ENCODE measurements around the gene KDR. TPM values are rescaled to one million over a fixed set of nuclear protein-coding genes. Genes with fewer than 3 reads are reported as not detected.

KDR gene
- total and polyA plus RNA-seq, 4 donors: 0.46 to 42.1 (median 10.1) TPM

DNA sequence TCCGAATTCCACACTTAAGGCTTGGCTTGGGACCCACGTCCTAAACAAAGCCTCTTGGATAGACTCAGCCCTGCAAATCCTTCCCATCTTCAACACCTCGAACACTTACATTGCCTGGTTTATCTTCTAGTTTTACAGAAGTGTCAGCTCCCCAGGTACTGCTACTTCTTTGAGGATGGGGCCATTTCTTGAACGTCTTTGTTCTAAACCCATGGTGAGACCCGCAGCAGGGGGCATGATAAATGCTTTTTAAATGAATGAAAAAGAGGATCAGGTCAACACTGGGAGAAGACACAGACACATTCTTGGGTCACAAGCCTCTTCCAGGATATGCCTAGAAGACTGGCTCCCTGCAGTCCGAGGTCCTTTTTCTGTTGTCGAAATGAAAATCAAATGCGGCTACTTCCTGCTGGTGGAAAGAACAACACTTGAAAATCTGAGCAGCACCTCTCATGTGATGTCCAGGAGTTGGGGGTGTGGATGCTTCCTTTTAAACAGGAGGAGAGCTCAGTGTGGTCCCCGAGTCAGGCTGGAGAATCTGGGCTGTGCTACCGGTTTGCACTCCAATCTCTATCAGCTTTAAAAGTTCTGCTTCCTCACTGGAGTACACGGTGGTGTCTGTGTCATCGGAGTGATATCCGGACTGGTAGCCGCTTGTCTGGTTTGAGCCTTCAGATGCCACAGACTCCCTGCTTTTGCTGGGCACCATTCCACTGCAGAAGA lies 45.8 kb downstream of the KDR start:
- Histone ChIP-seq H3K27me3 (ENCODE audit: control insufficient read depth in 1 of 2, insufficient read depth in 2 of 2, low read length in 1 of 2) (no peaks in the 10 kb centered on the region), H3K27ac (ENCODE audit: low read depth in 1 of 2, low read length in 2 of 2) (no peak overlapping the region), H3K9me3 (ENCODE audit: control insufficient read depth, low read length) (no peaks in the 10 kb centered on the region), H3K4me1 (ENCODE audit: control insufficient read depth in 1 of 2, insufficient read depth in 2 of 2, low read length in 2 of 2) (no peaks in the 10 kb centered on the region), H3K4me3 (ENCODE audit: low read length in 2 of 2) (no peak overlapping the region), H3K36me3 (ENCODE audit: control insufficient read depth in 1 of 2, insufficient read depth in 2 of 2, low read length in 1 of 2) (no peaks in the 10 kb centered on the region)
- DNase-seq (no peak), ATAC-seq (ENCODE audit: low FRiP score) (no peak)
- WGBS, 2 donors: 60 to 72% methylated on average over 14 of the region's 14 CpGs
- intact Hi-C loops (cut with DNase I): no loop called here

DNA sequence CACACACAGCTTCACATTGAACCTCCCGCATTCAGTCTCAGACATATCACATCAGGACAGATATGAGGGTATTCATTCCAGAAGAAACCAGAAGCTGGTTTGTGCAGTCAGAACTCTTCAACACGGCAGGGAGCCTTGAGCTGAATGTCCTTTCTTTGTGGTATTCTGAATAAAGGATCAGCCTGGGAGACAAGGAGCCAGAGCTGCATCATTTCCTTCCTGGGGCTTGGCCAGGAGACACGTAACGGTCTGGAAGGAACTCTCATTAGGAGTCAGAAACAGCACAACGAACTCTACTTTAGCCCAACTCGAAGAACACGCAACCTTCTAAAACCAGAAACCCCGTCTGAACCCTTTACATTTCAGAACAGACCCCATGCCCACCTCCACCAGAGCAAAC lies 46.4 kb downstream of the KDR start:
- intact Hi-C loops (cut with DNase I): no loop called here
- no peaks in the 10 kb centered on the region for H3K9me3 ChIP-seq (ENCODE audit: control insufficient read depth, low read length)
- no peak overlapping the region for H3K27ac ChIP-seq (ENCODE audit: low read depth in 1 of 2, low read length in 2 of 2)
- 55 to 61% methylated on average over 8 of the region's 8 CpGs for WGBS, 2 donors
- no peak overlapping the region for H3K4me3 ChIP-seq (ENCODE audit: low read length in 2 of 2)
- H3K36me3 ChIP-seq (ENCODE audit: control insufficient read depth in 1 of 2, insufficient read depth in 2 of 2, low read length in 1 of 2): no peaks in the 10 kb centered on the region
- H3K4me1 ChIP-seq (ENCODE audit: control insufficient read depth in 1 of 2, insufficient read depth in 2 of 2, low read length in 2 of 2): no peaks in the 10 kb centered on the region
- ATAC-seq (ENCODE audit: low FRiP score) (peak; percentile 59), DNase-seq (peak; percentile 59 to 76)
- H3K27me3 ChIP-seq (ENCODE audit: control insufficient read depth in 1 of 2, insufficient read depth in 2 of 2, low read length in 1 of 2): no peaks in the 10 kb centered on the region

DNA sequence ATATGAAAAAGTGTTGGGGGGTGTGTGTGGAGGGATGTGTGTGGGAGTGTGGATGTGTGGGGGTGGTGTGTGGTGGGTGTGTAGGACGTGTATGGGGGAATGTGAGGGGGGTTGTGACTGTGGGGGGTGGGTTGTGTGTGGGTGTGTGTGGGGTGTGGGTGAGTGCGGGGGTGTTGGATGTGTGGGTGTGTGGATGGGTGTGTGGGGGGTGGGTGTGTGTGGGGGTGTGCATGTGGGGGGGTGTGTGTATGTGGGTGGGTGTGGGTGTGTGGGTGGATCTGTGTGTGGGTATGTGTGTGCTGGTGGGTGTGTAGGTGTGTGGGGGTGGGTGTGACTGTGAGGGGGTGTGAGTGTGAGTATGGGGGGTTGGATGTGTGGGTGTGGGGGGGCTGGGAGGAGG lies 47.8 kb downstream of the KDR start:
- Histone ChIP-seq H3K27ac (ENCODE audit: low read depth in 1 of 2, low read length in 2 of 2) (no peak overlapping the region), H3K4me1 (ENCODE audit: control insufficient read depth in 1 of 2, insufficient read depth in 2 of 2, low read length in 2 of 2) (no peaks in the 10 kb centered on the region), H3K4me3 (ENCODE audit: low read length in 2 of 2) (no peak overlapping the region), H3K27me3 (ENCODE audit: control insufficient read depth in 1 of 2, insufficient read depth in 2 of 2, low read length in 1 of 2) (no peaks in the 10 kb centered on the region), H3K9me3 (ENCODE audit: control insufficient read depth, low read length) (no peaks in the 10 kb centered on the region), H3K36me3 (ENCODE audit: control insufficient read depth in 1 of 2, insufficient read depth in 2 of 2, low read length in 1 of 2) (no peaks in the 10 kb centered on the region)
- WGBS, 2 donors: 33 to 78% methylated on average over 1 to 2 of the region's 2 CpGs
- intact Hi-C loops (cut with DNase I): no loop called here
- DNase-seq: no peak
- ATAC-seq (ENCODE audit: low FRiP score): no peak

DNA sequence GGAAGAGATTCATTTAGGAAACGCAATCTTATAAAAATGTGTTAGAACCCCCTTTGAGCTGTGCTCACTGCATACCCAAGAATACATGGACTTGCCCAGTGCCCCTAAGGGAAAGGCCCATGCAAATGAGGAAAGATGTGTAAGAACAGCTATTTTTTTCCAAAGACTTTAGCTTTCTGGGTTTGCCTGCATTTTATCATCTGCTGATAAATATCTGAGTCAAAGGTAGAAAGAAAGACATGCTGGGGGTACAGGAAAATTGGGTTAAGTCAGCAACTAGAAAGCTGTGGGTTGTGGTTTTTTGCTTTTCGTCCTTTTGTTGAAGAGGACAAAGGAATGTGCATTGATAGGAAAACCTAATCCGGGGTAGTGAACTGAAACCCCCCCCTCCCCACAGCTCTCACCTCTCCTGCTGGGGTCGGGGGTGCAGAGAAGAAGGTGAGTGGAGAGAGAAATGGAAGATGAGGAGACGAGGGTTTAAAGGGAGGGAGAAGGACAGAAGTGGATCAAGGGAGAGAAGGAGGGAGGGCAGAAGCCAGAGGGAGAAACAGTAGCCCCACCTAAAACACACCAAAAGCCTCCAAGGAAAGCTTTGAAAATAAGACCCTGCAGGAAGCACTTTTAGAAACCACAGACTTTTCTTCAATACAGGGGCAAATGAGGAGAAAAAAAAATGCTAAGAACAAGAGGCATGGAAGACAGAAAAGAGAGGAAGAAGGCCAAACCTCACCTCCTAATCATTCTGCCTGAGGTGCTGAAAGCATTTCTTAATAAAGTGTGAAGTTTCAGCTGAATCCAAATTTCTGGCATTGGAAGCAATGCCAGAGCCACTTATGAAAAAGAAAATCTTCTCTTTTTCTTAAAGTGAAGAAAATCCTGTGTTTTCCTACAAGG lies 49.3 kb downstream of the KDR start:
- no peak for ATAC-seq (ENCODE audit: low FRiP score)
- WGBS, 2 donors: 69 to 74% methylated on average over 5 of the region's 5 CpGs

DNA sequence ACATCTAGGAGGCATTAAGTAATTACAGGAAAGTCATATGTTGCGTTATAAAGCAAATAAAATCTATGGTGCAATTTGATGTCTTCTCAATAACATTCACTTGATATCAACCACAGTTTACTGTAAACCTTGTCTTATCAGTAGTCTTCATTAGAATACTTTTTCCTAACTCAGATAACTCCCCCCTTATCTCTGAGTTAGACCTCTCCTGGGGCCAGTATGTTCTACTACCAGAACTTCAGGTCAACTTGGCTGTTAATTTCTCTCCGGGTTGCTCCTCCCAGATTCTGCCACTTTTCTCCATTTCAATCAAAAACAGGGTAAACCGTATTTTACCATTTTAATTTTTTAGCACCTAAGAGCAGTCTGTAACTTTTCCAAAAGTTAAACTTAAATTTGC lies 50.0 kb downstream of the KDR start:
- Histone ChIP-seq H3K4me1 (ENCODE audit: control insufficient read depth in 1 of 2, insufficient read depth in 2 of 2, low read length in 2 of 2) (no peaks in the 10 kb centered on the region), H3K27me3 (ENCODE audit: control insufficient read depth in 1 of 2, insufficient read depth in 2 of 2, low read length in 1 of 2) (no peaks in the 10 kb centered on the region), H3K27ac (ENCODE audit: low read depth in 1 of 2, low read length in 2 of 2) (no peak overlapping the region), H3K4me3 (ENCODE audit: low read length in 2 of 2) (no peak overlapping the region), H3K9me3 (ENCODE audit: control insufficient read depth, low read length) (no peaks in the 10 kb centered on the region), H3K36me3 (ENCODE audit: control insufficient read depth in 1 of 2, insufficient read depth in 2 of 2, low read length in 1 of 2) (no peaks in the 10 kb centered on the region)
- ATAC-seq (ENCODE audit: low FRiP score): no peak
- no peak for DNase-seq
- WGBS, 2 donors: 70 to 74% methylated on average over 3 of the region's 3 CpGs
- intact Hi-C loops (cut with DNase I): no loop called here

More for the DNA sequence above, 49.3 kb downstream of the KDR start:
- no peaks in the 10 kb centered on the region for H3K27me3 ChIP-seq (ENCODE audit: control insufficient read depth in 1 of 2, insufficient read depth in 2 of 2, low read length in 1 of 2)
- no peak for DNase-seq
- H3K4me3 ChIP-seq (ENCODE audit: low read length in 2 of 2): no peak overlapping the region
- no peaks in the 10 kb centered on the region for H3K9me3 ChIP-seq (ENCODE audit: control insufficient read depth, low read length)
- H3K27ac ChIP-seq (ENCODE audit: low read depth in 1 of 2, low read length in 2 of 2): no peak overlapping the region
- intact Hi-C loops (cut with DNase I): no loop called here
- H3K36me3 ChIP-seq (ENCODE audit: control insufficient read depth in 1 of 2, insufficient read depth in 2 of 2, low read length in 1 of 2): no peaks in the 10 kb centered on the region
- no peaks in the 10 kb centered on the region for H3K4me1 ChIP-seq (ENCODE audit: control insufficient read depth in 1 of 2, insufficient read depth in 2 of 2, low read length in 2 of 2)

DNA sequence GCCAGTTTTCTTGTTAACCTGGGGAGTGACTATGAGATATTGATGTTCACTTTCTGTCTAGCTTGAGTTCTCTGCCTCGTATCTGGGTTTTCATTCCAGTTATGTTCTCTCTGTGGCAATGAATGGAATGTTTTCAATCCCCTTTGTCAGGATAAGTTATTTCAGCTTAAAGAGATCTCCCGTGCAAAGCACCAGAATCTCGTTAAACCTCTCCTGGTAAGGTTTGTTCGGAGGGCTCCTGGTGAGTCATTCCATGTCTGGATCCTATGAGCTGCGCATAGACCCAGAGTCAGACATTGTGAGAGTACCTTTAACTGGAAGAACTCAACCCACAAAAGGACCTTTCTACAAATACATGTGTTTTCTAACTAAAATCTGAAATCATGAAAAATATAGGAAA lies 51.0 kb downstream of the KDR start:
- H3K27ac ChIP-seq (ENCODE audit: low read depth in 1 of 2, low read length in 2 of 2): no peak overlapping the region
- no peaks in the 10 kb centered on the region for H3K9me3 ChIP-seq (ENCODE audit: control insufficient read depth, low read length)
- DNase-seq: no peak
- no peak for ATAC-seq (ENCODE audit: low FRiP score)
- H3K4me1 ChIP-seq (ENCODE audit: control insufficient read depth in 1 of 2, insufficient read depth in 2 of 2, low read length in 2 of 2): no peaks in the 10 kb centered on the region
- no peaks in the 10 kb centered on the region for H3K27me3 ChIP-seq (ENCODE audit: control insufficient read depth in 1 of 2, insufficient read depth in 2 of 2, low read length in 1 of 2)
- H3K36me3 ChIP-seq (ENCODE audit: control insufficient read depth in 1 of 2, insufficient read depth in 2 of 2, low read length in 1 of 2): no peaks in the 10 kb centered on the region
- H3K4me3 ChIP-seq (ENCODE audit: low read length in 2 of 2): no peak overlapping the region
- WGBS, 2 donors: 31 to 34% methylated on average over 5 of the region's 5 CpGs
- intact Hi-C loops (cut with DNase I): no loop called here

DNA sequence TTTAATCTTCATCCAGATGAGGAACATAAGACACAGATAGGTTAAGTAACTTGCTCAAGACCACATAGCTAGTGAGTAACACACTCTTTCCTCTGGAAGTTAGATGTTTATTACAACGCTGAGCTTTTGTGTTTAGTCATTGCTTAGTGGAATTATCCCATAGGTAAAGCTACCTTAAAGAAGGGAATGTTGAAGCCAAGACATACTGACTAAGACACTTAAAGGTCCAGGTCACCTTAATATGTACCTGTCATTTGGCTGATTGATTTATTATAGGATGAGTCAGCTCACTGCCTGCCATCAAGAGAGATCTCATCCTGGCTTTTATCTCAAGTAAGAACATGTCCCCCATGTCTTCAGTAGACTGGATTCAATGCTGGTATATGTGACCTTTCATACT lies 53.4 kb downstream of the KDR start:
- no peak overlapping the region for H3K27ac ChIP-seq (ENCODE audit: low read depth in 1 of 2, low read length in 2 of 2)
- H3K4me1 ChIP-seq (ENCODE audit: control insufficient read depth in 1 of 2, insufficient read depth in 2 of 2, low read length in 2 of 2): no peaks in the 10 kb centered on the region
- DNase-seq (no peak), ATAC-seq (ENCODE audit: low FRiP score) (no peak)
- 89 to 96% methylated on average over 1 of the region's 1 CpG for WGBS, 2 donors
- no peak overlapping the region for H3K4me3 ChIP-seq (ENCODE audit: low read length in 2 of 2)
- H3K27me3 ChIP-seq (ENCODE audit: control insufficient read depth in 1 of 2, insufficient read depth in 2 of 2, low read length in 1 of 2): peaks cover 0 to 1% of the 10 kb centered on the region in 2 donors
- H3K9me3 ChIP-seq (ENCODE audit: control insufficient read depth, low read length): no peaks in the 10 kb centered on the region
- intact Hi-C loops (cut with DNase I): no loop called here
- no peaks in the 10 kb centered on the region for H3K36me3 ChIP-seq (ENCODE audit: control insufficient read depth in 1 of 2, insufficient read depth in 2 of 2, low read length in 1 of 2)

DNA sequence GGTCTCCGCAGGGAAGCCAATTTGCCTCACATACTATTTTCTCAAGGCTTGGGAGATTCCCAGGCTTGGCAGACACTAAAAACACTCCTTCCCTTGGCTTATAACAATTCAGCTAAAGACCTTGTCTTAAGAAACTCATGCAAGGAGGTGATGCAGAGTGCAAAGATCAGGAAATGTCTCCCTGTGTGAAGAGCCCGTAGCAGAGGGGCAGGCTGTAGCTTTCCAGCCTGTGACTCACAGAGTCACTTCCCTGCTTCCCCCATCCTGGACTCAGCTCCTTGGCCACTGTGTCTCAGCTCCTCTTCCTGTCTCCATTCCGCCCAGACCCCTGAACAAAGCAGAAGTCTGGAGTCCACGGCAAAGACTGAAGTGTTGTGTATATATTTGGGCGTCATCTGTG lies 56.1 kb downstream of the KDR start:
- no peak overlapping the region for H3K4me3 ChIP-seq (ENCODE audit: low read length in 2 of 2)
- intact Hi-C loops (cut with DNase I): no loop called here
- no peaks in the 10 kb centered on the region for H3K4me1 ChIP-seq (ENCODE audit: control insufficient read depth in 1 of 2, insufficient read depth in 2 of 2, low read length in 2 of 2)
- no peaks in the 10 kb centered on the region for H3K36me3 ChIP-seq (ENCODE audit: control insufficient read depth in 1 of 2, insufficient read depth in 2 of 2, low read length in 1 of 2)
- no peak overlapping the region for H3K27ac ChIP-seq (ENCODE audit: low read depth in 1 of 2, low read length in 2 of 2)
- WGBS, 2 donors: 65 to 68% methylated on average over 5 of the region's 5 CpGs
- no peaks in the 10 kb centered on the region for H3K9me3 ChIP-seq (ENCODE audit: control insufficient read depth, low read length)
- DNase-seq: no peak
- H3K27me3 ChIP-seq (ENCODE audit: control insufficient read depth in 1 of 2, insufficient read depth in 2 of 2, low read length in 1 of 2): peaks cover 0 to 1% of the 10 kb centered on the region in 2 donors
- peak; percentile 30 for ATAC-seq (ENCODE audit: low FRiP score)

DNA sequence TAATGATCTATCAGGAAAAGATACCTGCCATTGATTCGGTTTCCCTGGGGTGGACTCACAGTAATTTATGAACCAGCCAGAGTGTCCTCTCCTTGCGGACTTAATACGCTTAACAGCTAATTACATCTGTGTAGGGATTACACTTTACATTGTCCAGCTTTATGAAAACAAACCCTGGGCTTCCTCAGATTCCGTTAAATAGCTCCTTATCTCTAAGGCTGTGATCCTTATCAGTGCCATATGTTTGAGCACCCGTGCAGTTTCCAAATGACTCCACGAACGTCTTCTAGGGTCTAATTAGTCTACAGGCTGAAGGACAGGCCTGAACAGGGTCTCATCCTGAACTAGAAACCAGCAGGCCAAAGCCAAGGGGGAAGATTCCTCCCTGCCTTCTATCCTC lies 56.9 kb downstream of the KDR start:
- ATAC-seq (ENCODE audit: low FRiP score) (no peak), DNase-seq (no peak)
- Histone ChIP-seq H3K9me3 (ENCODE audit: control insufficient read depth, low read length) (no peaks in the 10 kb centered on the region), H3K4me1 (ENCODE audit: control insufficient read depth in 1 of 2, insufficient read depth in 2 of 2, low read length in 2 of 2) (no peaks in the 10 kb centered on the region), H3K27ac (ENCODE audit: low read depth in 1 of 2, low read length in 2 of 2) (no peak overlapping the region), H3K27me3 (ENCODE audit: control insufficient read depth in 1 of 2, insufficient read depth in 2 of 2, low read length in 1 of 2) (peaks cover 0 to 1% of the 10 kb centered on the region in 2 donors), H3K36me3 (ENCODE audit: control insufficient read depth in 1 of 2, insufficient read depth in 2 of 2, low read length in 1 of 2) (no peaks in the 10 kb centered on the region), H3K4me3 (ENCODE audit: low read length in 2 of 2) (no peak overlapping the region)
- intact Hi-C loops (cut with DNase I): no loop called here
- WGBS, 2 donors: 52 to 53% methylated on average over 7 of the region's 7 CpGs

Measured in aorta (tissue), 5 donors.